Measurements from ENCODE around the gene PLAAT3.

GRCh38 chr11:63564784-63565350 is 49.4 kb downstream of the PLAAT3 start:
- TF ChIP-seq POLR2A (IDR thresholded peaks at IDR 0.05): peak; percentile 39 to 58
- peak in 3 of 6 experiments; percentile 38 to 45 (median 40) for TF ChIP-seq CTCF (IDR thresholded peaks at IDR 0.05)
